Measurements from ENCODE around the gene MAGI1.

DNA sequence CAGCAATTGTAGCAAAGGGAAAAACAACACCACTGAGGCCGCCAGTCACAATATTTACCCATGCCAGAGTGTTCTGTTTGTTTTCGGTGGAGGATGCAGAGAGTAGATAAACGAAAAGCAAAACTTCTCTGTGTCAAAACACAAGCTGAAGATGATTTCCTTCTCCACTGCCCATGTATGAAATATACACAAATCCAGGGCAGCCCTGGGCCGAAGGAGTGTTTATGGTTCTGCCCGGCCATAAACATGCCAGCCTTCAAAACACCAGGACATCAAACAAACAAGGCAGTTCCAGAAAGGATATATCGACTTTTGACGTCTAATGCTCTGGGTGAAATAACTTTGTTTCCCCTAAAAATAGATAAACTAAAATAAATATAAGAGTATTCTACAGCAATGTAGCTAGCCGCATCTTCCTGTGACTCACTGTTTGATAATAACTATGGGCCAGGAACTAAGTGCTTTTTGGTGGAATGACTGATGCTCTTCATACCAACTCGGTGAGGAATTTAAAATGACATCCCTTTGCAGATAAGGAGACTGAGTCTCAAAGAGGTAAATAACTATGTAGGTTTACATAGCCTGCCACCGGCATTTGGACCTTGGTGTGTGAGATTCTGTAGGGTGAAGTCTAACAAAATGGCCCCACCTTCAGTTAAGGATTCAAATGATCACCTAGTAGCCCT is 82.8 kb downstream of the MAGI1 start:
- no peak for TF ChIP-seq FOXJ3 (CRISPR knock-in tag; IDR thresholded peaks at IDR 0.05; ENCODE audit: borderline replicate concordance)
- TF ChIP-seq, protein P1, sequence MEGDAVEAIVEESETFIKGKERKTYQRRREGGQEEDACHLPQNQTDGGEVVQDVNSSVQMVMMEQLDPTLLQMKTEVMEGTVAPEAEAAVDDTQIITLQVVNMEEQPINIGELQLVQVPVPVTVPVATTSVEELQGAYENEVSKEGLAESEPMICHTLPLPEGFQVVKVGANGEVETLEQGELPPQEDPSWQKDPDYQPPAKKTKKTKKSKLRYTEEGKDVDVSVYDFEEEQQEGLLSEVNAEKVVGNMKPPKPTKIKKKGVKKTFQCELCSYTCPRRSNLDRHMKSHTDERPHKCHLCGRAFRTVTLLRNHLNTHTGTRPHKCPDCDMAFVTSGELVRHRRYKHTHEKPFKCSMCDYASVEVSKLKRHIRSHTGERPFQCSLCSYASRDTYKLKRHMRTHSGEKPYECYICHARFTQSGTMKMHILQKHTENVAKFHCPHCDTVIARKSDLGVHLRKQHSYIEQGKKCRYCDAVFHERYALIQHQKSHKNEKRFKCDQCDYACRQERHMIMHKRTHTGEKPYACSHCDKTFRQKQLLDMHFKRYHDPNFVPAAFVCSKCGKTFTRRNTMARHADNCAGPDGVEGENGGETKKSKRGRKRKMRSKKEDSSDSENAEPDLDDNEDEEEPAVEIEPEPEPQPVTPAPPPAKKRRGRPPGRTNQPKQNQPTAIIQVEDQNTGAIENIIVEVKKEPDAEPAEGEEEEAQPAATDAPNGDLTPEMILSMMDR (IDR thresholded peaks at IDR 0.05) = no peak

All from WTC11 (cell line).